MM.1S (cell line): ENCODE data around the gene ZFPL1.
A peak's percentile ranks its signal among the peaks of the same experiment; 100 is the strongest.

ENCODE experiments used
- DNase-seq: peaks from one replicate; pipeline ENCODE4 v3.0.0-alpha.2; 2015
- H2AFZ ChIP-seq: fragments of 300-600 bp; sonication (generic); 2 replicates; pipeline ENCODE4 v1.6.0; 2016; ENCODE audit warnings: antibody characterized with exemption, low read length
- H3F3A ChIP-seq: fragments of 300-600 bp; sonication (generic); 2 replicates; pipeline ENCODE4 v1.6.1; 2016; ENCODE audit warnings: mild to moderate bottlenecking, antibody characterized with exemption, low read length, moderate library complexity, mixed read lengths; ENCODE audit not compliant: insufficient read depth
- H3K27ac ChIP-seq: fragments of 300-600 bp; sonication (generic); 2 replicates; pipeline ENCODE4 v1.5.1; 2016; ENCODE audit warnings: mild to moderate bottlenecking, low read length
- H3K27me3 ChIP-seq: fragments of 300-600 bp; sonication (generic); replicated peaks from 2 replicates; pipeline ENCODE4 v1.6.0; 2016; ENCODE audit warnings: low read length; ENCODE audit not compliant: insufficient read depth
- H3K36me3 ChIP-seq: fragments of 300-600 bp; sonication (generic); replicated peaks from 2 replicates; pipeline ENCODE4 v1.6.1; 2016; ENCODE audit warnings: mild to moderate bottlenecking, low read length, mixed read lengths; ENCODE audit not compliant: insufficient read depth
- H3K4me1 ChIP-seq: fragments of 300-600 bp; sonication (generic); 2 replicates; pipeline ENCODE4 v1.6.1; 2016; ENCODE audit warnings: low read length, mixed read lengths
- H3K4me2 ChIP-seq: fragments of 300-600 bp; sonication (generic); 2 replicates; pipeline ENCODE4 v1.6.0; 2016; ENCODE audit warnings: low read depth, low read length
- H3K4me3 ChIP-seq: fragments of 300-600 bp; sonication (generic); 2 replicates; pipeline ENCODE4 v1.5.1; 2016; ENCODE audit warnings: low read length, mixed read lengths
- H3K79me2 ChIP-seq: fragments of 300-600 bp; sonication (generic); 2 replicates; pipeline ENCODE4 v1.6.1; 2016; ENCODE audit warnings: mixed run types, low read length, mixed read lengths
- H3K9ac ChIP-seq: fragments of 300-600 bp; sonication (generic); 2 replicates; pipeline ENCODE4 v1.6.1; 2016; ENCODE audit warnings: low read length, mixed read lengths
- H3K9me2 ChIP-seq: fragments of 300-600 bp; sonication (generic); replicated peaks from 2 replicates; pipeline ENCODE4 v1.6.1; 2016; ENCODE audit warnings: mild to moderate bottlenecking, low read length, mixed read lengths; ENCODE audit not compliant: insufficient read depth
- H3K9me3 ChIP-seq: fragments of 300-600 bp; sonication (generic); replicated peaks from 2 replicates; pipeline ENCODE4 v1.6.1; 2016; ENCODE audit warnings: mild to moderate bottlenecking, low read length, mixed read lengths; ENCODE audit not compliant: insufficient read depth
- H4K20me1 ChIP-seq: fragments of 300-600 bp; sonication (generic); 2 replicates; pipeline ENCODE4 v1.6.1; 2016; ENCODE audit warnings: mild to moderate bottlenecking, low read length, moderate library complexity, mixed read lengths; ENCODE audit not compliant: insufficient read depth
- CTCF ChIP-seq: fragments of 300-600 bp; sonication (generic); IDR thresholded peaks from 2 replicates; pipeline ENCODE4 v1.5.1; 2016; ENCODE audit warnings: antibody characterized with exemption, low read length, mixed read lengths
- EZH2 ChIP-seq: fragments of 300-600 bp; sonication (generic); optimal IDR thresholded peaks from 2 replicates; pipeline ENCODE3; 2017; ENCODE audit warnings: low read depth, mild to moderate bottlenecking, antibody characterized with exemption, low read length, mixed read lengths
- EZH2phosphoT487 ChIP-seq: fragments of 300-600 bp; sonication (generic); IDR thresholded peaks from 2 replicates; pipeline ENCODE4 v1.6.1; 2018; ENCODE audit warnings: antibody characterized with exemption, low read length

Gene ZFPL1

GRCh38 chr11:65047581-65048422 is 36.2 kb upstream of the ZFPL1 start:
- no peak overlapping the region for H2AFZ ChIP-seq
- H3K9ac ChIP-seq: no peak overlapping the region
- no peaks in the 10 kb centered on the region for H3K9me2 ChIP-seq
- peaks cover 8% of the 10 kb centered on the region for H3F3A ChIP-seq
- H3K27me3 ChIP-seq: no peaks in the 10 kb centered on the region
- H3K36me3 ChIP-seq: no peaks in the 10 kb centered on the region
- H3K4me3 ChIP-seq: no peak overlapping the region
- peaks cover 30% of the 10 kb centered on the region for H3K79me2 ChIP-seq
- no peak overlapping the region for H3K4me2 ChIP-seq
- no peak for DNase-seq
- TF ChIP-seq CTCF: no peak
- TF ChIP-seq EZH2phosphoT487: no peak
- TF ChIP-seq EZH2: no peak
- H4K20me1 ChIP-seq: no peaks in the 10 kb centered on the region
- H3K27ac ChIP-seq: no peak overlapping the region
- peaks cover 8% of the 10 kb centered on the region for H3K4me1 ChIP-seq
- no peaks in the 10 kb centered on the region for H3K9me3 ChIP-seq

GRCh38 chr11:65051398-65051858 is 32.6 kb upstream of the ZFPL1 start:
- Histone ChIP-seq H2AFZ (no peak overlapping the region), H3K9me3 (no peaks in the 10 kb centered on the region), H3F3A (peaks cover 13% of the 10 kb centered on the region), H3K27ac (peak overlapping the region; percentile 22; the same call in 1 of the 2 replicates), H3K9ac (no peak overlapping the region), H3K9me2 (no peaks in the 10 kb centered on the region), H3K27me3 (no peaks in the 10 kb centered on the region), H3K4me3 (no peak overlapping the region), H3K4me1 (peaks cover 22% of the 10 kb centered on the region), H3K79me2 (no peaks in the 10 kb centered on the region), H3K4me2 (peak overlapping the region; percentile 41; the same call in 1 of the 2 replicates), H4K20me1 (no peaks in the 10 kb centered on the region), H3K36me3 (no peaks in the 10 kb centered on the region)
- DNase-seq: no peak
- TF ChIP-seq CTCF (no peak), EZH2 (no peak), EZH2phosphoT487 (no peak)

- Histone ChIP-seq H3K27ac (no peak overlapping the region), H3F3A (peaks cover 12% of the 10 kb centered on the region), H3K27me3 (no peaks in the 10 kb centered on the region), H3K36me3 (no peaks in the 10 kb centered on the region), H3K9me2 (no peaks in the 10 kb centered on the region), H3K79me2 (no peaks in the 10 kb centered on the region), H3K9ac (no peak overlapping the region), H3K9me3 (no peaks in the 10 kb centered on the region), H2AFZ (no peak overlapping the region), H3K4me2 (peak overlapping the region; percentile 7; the same call in 1 of the 2 replicates), H3K4me3 (no peak overlapping the region), H3K4me1 (peaks cover 22% of the 10 kb centered on the region), H4K20me1 (no peaks in the 10 kb centered on the region)
- no peak for TF ChIP-seq EZH2
- no peak for TF ChIP-seq CTCF
- no peak for TF ChIP-seq EZH2phosphoT487
- DNase-seq: no peak
Observed at GRCh38 chr11:65053827-65054508, 30.1 kb upstream of the ZFPL1 start.
